ENCODE data around the gene RAB28. TPM values are rescaled to one million over a fixed set of nuclear protein-coding genes. Genes with fewer than 3 reads are reported as not detected.

RAB28 gene
- total and polyA plus RNA-seq, 2 of the 8 experiments (the other 6 are each of a cell fraction or from before 2014, with no cell fraction given): 16.0 to 18.7 TPM

DNA sequence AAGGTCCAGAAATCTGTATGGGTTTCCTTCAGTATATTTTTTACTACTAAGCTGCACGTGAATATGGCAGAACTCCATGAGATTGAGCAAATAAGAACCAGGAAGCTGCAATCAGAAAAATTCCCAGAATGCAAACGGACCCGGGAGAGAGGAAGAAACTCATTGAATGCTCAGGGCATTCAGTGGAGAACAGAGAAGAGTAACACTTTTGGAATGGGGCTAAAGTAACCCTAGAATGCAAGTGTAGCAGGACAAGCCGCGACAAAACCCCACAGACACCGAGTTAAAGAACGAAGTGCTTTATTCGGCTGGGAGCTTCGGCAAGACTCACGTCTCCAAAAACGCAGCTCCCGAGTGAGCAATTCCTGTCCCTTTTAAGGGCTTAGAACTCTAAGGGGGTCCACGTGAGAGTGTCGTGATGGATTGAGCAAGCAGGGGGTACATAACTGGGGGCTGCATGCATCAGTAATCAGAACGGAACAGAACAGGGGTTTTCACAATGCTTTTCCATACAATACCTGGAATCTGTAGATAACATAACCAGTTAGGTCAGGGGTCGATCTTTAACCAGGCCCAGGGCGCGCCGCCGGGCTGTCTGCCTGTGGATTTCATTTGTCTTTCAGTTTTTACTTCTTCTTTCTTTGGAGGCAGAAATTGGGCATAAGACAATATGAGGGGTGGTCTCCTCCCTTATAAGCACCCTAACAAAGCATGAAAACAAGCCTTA, 56.4 kb downstream of the RAB28 start:
- no peak overlapping the region for H4K5ac ChIP-seq (ENCODE audit: insufficient read length, low read depth, low read length)
- 0 out of 2 replicates have a peak overlapping the region, but pooled peaks have one; percentile 57 for H3K18ac ChIP-seq (ENCODE audit: extremely low read depth, low read length)
- no peak overlapping the region for H2BK12ac ChIP-seq (ENCODE audit: low read depth, low read length)
- H3K4ac ChIP-seq (replicated peaks; ENCODE audit: insufficient read length, low read depth, low read length): no peak overlapping the region
- 78% methylated on average over 20 of the region's 20 CpGs; no CpG with 5 or more reads in 1 of the 2 experiments for WGBS, 2 experiments (ENCODE audit: extremely low coverage in 1 of 2, insufficient coverage in 1 of 2, insufficient read length in 1 of 2, insufficient replicate concordance in 2 of 2, low coverage in 1 of 2, low lambda C conversion rate in 2 of 2, missing lambda C conversion rate in 1 of 2)
- ChIA-PET CTCF (ENCODE audit: partially characterized antibody) (interaction anchor here (0.7 to 1.1 kb wide), 2 partner anchors 20 to 198 kb away, joined by 3 to 4 read pairs; no protein-coding TSS in a partner anchor), POLR2A (ENCODE audit: partially characterized antibody) (no interaction called here)
- peaks cover 0 to 10% of the 10 kb centered on the region in 2 experiments; a peak in 1 of 4 replicates for H3K79me2 ChIP-seq (ENCODE audit: control insufficient read depth in 1 of 2, insufficient read depth in 2 of 2, low read length in 2 of 2)
- H3K4me3 ChIP-seq (ENCODE audit: extremely low read depth in 1 of 4, insufficient read depth in 2 of 4, low read depth in 3 of 4, low read length in 4 of 4): no peak overlapping the region
- H2AFZ ChIP-seq (ENCODE audit: low read length): no peak overlapping the region
- H2BK5ac ChIP-seq (ENCODE audit: low read depth, low read length): no peak overlapping the region
- no peak overlapping the region for H2AK5ac ChIP-seq (ENCODE audit: low read depth, low read length)
- peaks cover 4% of the 10 kb centered on the region; the same call in 1 of the 2 replicates for H3K79me1 ChIP-seq (ENCODE audit: low read depth, low read length)
- H3K56ac ChIP-seq (replicated peaks; ENCODE audit: insufficient read length, low read depth, low read length): no peak overlapping the region
- no peaks in the 10 kb centered on the region for H3K27me3 ChIP-seq (replicated peaks in 1 of 4; ENCODE audit: control insufficient read depth in 3 of 4, extremely low read depth in 1 of 4, insufficient read depth in 3 of 4, low read length in 3 of 4)
- no peak overlapping the region for H4K8ac ChIP-seq (ENCODE audit: extremely low read depth, insufficient read depth, low read length)
- no peak overlapping the region; the same call in 1 of the 2 replicates for H3K27ac ChIP-seq (ENCODE audit: low read depth, low read length)
- DNase-seq (ENCODE audit: low read depth in 1 of 2, low spot score in 2 of 2) (no peak), FAIRE-seq (no peak)
- H3K9me3 ChIP-seq (ENCODE audit: insufficient read depth in 2 of 2, low read depth in 1 of 2, low read length in 1 of 2): 0 out of 4 replicates have a peak, but pooled peaks cover 0 to 2% of the 10 kb centered on the region in 2 experiments
- H3K23me2 ChIP-seq (ENCODE audit: low read depth, low read length): no peaks in the 10 kb centered on the region
- H3K4me1 ChIP-seq (replicated peaks in 1 of 4; ENCODE audit: control insufficient read depth in 3 of 4, insufficient read depth in 4 of 4, low read length in 3 of 4): peaks cover 0 to 6% (median 3%) of the 10 kb centered on the region in 4 experiments; a peak in 3 of 7 replicates
- peaks cover 0 to 3% (median 0%) of the 10 kb centered on the region in 4 experiments; a peak in 1 of 8 replicates for H3K36me3 ChIP-seq (ENCODE audit: control insufficient read depth in 2 of 4, insufficient read depth in 4 of 4, low read length in 3 of 4)
- no peak overlapping the region for H3K9ac ChIP-seq (replicated peaks in 1 of 4; ENCODE audit: extremely low read depth in 1 of 4, low read depth in 3 of 4, low read length in 3 of 4)
- H2BK120ac ChIP-seq (replicated peaks; ENCODE audit: low read depth, low read length): no peak overlapping the region
- H4K20me1 ChIP-seq (replicated peaks in 1 of 2; ENCODE audit: control insufficient read depth in 1 of 2, insufficient read depth in 2 of 2, low read length in 2 of 2): peaks cover 0 to 4% of the 10 kb centered on the region in 2 experiments
- no peak overlapping the region for H3K14ac ChIP-seq (ENCODE audit: insufficient read length)
- no peak overlapping the region for H2BK15ac ChIP-seq (ENCODE audit: low read length)
- no peak overlapping the region for H2BK20ac ChIP-seq (ENCODE audit: low read length)
- no peak overlapping the region for H3K4me2 ChIP-seq (ENCODE audit: insufficient read depth in 1 of 2, low read depth in 2 of 2, low read length in 2 of 2)
- TF ChIP-seq ZNF274 (IDR thresholded peaks at IDR 0.05; ENCODE audit: borderline replicate concordance, extremely low read depth, low read length) (no peak), CTBP2 (IDR thresholded peaks at IDR 0.05; ENCODE audit: borderline replicate concordance, insufficient read depth, insufficient read length, low read length) (no peak), KDM5A (IDR thresholded peaks at IDR 0.05; ENCODE audit: low read length) (no peak), CREB1 (IDR thresholded peaks at IDR 0.05) (no peak), GTF2F1 (IDR thresholded peaks at IDR 0.05; ENCODE audit: borderline replicate concordance, low read depth, low read length) (no peak)
- H3K23ac ChIP-seq (ENCODE audit: insufficient read length): no peak overlapping the region
- no peak overlapping the region for H4K91ac ChIP-seq (replicated peaks; ENCODE audit: insufficient read length, low read length)

Measured in H1 (cell line).